ENCODE data around the gene LOXL3. TPM values are rescaled to one million over a fixed set of nuclear protein-coding genes. Genes with fewer than 3 reads are reported as not detected.

LOXL3 gene
- total RNA-seq, 2 experiments from 2014 or later = 0.25 TPM; not detected in 1

DNA sequence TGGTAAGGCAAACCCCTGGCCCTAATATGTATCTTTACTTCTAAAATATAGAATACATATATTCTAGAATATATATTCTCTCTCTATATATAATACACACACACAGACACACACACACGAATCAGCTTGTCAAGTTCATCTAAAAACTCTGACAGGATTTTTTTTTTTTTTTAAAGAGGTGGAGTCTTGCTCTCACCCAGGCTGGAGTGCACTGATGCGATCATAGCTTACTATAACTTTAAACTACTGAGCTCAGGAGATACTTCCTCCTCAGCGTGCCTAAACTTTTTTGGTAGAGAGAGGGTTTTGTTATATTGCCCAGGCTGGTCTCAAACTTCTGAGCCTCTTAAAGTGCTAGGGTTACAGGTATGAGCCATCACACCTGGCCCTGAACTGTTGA lies 45.9 kb upstream of the LOXL3 start:
- DNase-seq (no peak), ATAC-seq (ENCODE audit: poor library complexity) (no peak)
- Histone ChIP-seq H3K9me3 (ENCODE audit: control insufficient read depth in 1 of 2, insufficient read depth in 1 of 2, low read length in 2 of 2) (no peaks in the 10 kb centered on the region), H3K36me3 (ENCODE audit: insufficient read depth, low read length) (no peaks in the 10 kb centered on the region), H3K27ac (ENCODE audit: low read depth in 1 of 2, low read length in 2 of 2) (no peak overlapping the region), H3K27me3 (ENCODE audit: control insufficient read depth in 1 of 2, insufficient read depth in 2 of 2, low read length in 2 of 2) (peaks cover 8 to 34% of the 10 kb centered on the region in 2 experiments), H3K4me3 (ENCODE audit: low read length) (no peak overlapping the region), H3K4me1 (ENCODE audit: insufficient read depth, low read length) (no peaks in the 10 kb centered on the region)
- TF ChIP-seq, protein P1, sequence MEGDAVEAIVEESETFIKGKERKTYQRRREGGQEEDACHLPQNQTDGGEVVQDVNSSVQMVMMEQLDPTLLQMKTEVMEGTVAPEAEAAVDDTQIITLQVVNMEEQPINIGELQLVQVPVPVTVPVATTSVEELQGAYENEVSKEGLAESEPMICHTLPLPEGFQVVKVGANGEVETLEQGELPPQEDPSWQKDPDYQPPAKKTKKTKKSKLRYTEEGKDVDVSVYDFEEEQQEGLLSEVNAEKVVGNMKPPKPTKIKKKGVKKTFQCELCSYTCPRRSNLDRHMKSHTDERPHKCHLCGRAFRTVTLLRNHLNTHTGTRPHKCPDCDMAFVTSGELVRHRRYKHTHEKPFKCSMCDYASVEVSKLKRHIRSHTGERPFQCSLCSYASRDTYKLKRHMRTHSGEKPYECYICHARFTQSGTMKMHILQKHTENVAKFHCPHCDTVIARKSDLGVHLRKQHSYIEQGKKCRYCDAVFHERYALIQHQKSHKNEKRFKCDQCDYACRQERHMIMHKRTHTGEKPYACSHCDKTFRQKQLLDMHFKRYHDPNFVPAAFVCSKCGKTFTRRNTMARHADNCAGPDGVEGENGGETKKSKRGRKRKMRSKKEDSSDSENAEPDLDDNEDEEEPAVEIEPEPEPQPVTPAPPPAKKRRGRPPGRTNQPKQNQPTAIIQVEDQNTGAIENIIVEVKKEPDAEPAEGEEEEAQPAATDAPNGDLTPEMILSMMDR (IDR thresholded peaks at IDR 0.05) = no peak
- H3K36me3 Mint-ChIP-seq (ENCODE audit: low read depth) = no peaks in the 10 kb centered on the region
- no peak overlapping the region for H3K4me3 Mint-ChIP-seq
- no peaks in the 10 kb centered on the region for H3K9me3 Mint-ChIP-seq
- ChIA-PET CTCF (no interaction called here), POLR2A (no interaction called here)
- H3K27ac Mint-ChIP-seq = no peak overlapping the region
- H3K4me1 Mint-ChIP-seq (ENCODE audit: low read depth) = no peaks in the 10 kb centered on the region
- H3K27me3 Mint-ChIP-seq = peaks cover 63% of the 10 kb centered on the region
- intact Hi-C loops (cut with DNase I, micrococcal nuclease) = no loop called here

DNA sequence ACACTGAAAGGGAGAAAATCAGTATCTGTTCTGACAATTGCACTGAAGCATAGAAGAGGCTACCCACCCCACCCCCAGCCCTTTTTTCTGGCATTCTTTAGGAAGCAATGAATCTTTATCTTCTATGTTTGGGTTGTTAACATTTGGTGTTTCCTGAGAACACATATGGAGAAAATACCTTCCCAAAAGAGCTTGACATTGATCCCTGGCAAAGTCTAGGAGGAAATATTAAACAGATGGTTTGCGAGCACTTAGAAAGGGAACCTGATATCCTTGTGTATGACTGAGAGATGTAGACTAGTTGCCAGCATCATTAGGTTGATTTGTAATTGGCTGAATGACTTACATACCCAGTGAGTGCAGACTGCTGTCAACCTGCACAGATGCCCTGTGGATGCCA lies 43.7 kb upstream of the LOXL3 start:
- no peaks in the 10 kb centered on the region for H3K9me3 ChIP-seq (ENCODE audit: control insufficient read depth in 1 of 2, insufficient read depth in 1 of 2, low read length in 2 of 2)
- intact Hi-C loops (cut with DNase I, micrococcal nuclease) = no loop called here
- no peaks in the 10 kb centered on the region for H3K4me1 Mint-ChIP-seq (ENCODE audit: low read depth)
- no peak overlapping the region for H3K4me3 Mint-ChIP-seq
- H3K36me3 Mint-ChIP-seq (ENCODE audit: low read depth) = no peaks in the 10 kb centered on the region
- H3K9me3 Mint-ChIP-seq = no peaks in the 10 kb centered on the region
- peaks cover 0 to 37% of the 10 kb centered on the region in 2 experiments for H3K27me3 ChIP-seq (ENCODE audit: control insufficient read depth in 1 of 2, insufficient read depth in 2 of 2, low read length in 2 of 2)
- POLR2A ChIA-PET = no interaction called here
- TF ChIP-seq, protein P1 (IDR thresholded peaks at IDR 0.05) = no peak
- no peak overlapping the region for H3K27ac Mint-ChIP-seq
- DNase-seq (no peak), ATAC-seq (ENCODE audit: poor library complexity) (no peak)
- no peak overlapping the region for H3K27ac ChIP-seq (ENCODE audit: low read depth in 1 of 2, low read length in 2 of 2)
- H3K27me3 Mint-ChIP-seq = peaks cover 56% of the 10 kb centered on the region
- H3K4me1 ChIP-seq (ENCODE audit: insufficient read depth, low read length) = no peaks in the 10 kb centered on the region
- H3K4me3 ChIP-seq (ENCODE audit: low read length) = no peak overlapping the region
- no peaks in the 10 kb centered on the region for H3K36me3 ChIP-seq (ENCODE audit: insufficient read depth, low read length)
- CTCF ChIA-PET = interaction anchor here (0.5 to 0.7 kb wide), 2 partner anchors 76 to 688 kb away, joined by 3 to 4 read pairs; no protein-coding TSS in a partner anchor

DNA sequence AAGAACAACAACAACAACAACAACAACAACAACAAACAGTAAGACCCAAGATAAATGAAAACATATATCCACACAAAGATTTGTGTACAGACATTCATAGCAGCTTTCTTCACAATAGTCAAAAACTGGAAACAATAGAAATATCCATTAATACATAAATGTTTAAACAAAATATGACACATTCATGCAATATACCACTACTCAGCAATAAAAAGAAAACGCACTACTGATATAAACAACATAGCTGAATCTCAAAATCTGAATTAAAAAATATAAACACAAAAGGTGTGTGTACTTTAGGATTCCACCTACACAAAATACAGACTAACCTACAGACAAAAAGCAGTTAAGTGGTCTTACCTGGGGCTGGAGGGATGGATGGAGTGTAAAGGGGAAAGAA lies 42.8 kb upstream of the LOXL3 start:
- Histone ChIP-seq H3K36me3 (ENCODE audit: insufficient read depth, low read length) (no peaks in the 10 kb centered on the region), H3K4me1 (ENCODE audit: insufficient read depth, low read length) (no peaks in the 10 kb centered on the region), H3K27me3 (ENCODE audit: control insufficient read depth in 1 of 2, insufficient read depth in 2 of 2, low read length in 2 of 2) (peaks cover 0 to 31% of the 10 kb centered on the region in 2 experiments), H3K9me3 (ENCODE audit: control insufficient read depth in 1 of 2, insufficient read depth in 1 of 2, low read length in 2 of 2) (no peaks in the 10 kb centered on the region), H3K4me3 (ENCODE audit: low read length) (no peak overlapping the region), H3K27ac (ENCODE audit: low read depth in 1 of 2, low read length in 2 of 2) (no peak overlapping the region)
- Mint-ChIP-seq H3K27me3 (peaks cover 58% of the 10 kb centered on the region), H3K4me3 (no peak overlapping the region), H3K4me1 (ENCODE audit: low read depth) (no peaks in the 10 kb centered on the region), H3K27ac (no peak overlapping the region), H3K9me3 (no peaks in the 10 kb centered on the region), H3K36me3 (ENCODE audit: low read depth) (no peaks in the 10 kb centered on the region)
- ChIA-PET POLR2A (no interaction called here), CTCF (no interaction called here)
- TF ChIP-seq, protein P1 (IDR thresholded peaks at IDR 0.05) = no peak
- ATAC-seq (ENCODE audit: poor library complexity) = no peak
- intact Hi-C loops (cut with DNase I, micrococcal nuclease) = no loop called here
- DNase-seq = no peak

Data from CD4-positive, alpha-beta T cell (primary cell).